HepG2 (cell line): ENCODE measurements around the gene PSMD1. TPM values are rescaled to one million over a fixed set of nuclear protein-coding genes. Genes with fewer than 3 reads are reported as not detected.
A peak's percentile ranks its signal among the peaks of the same experiment; 100 is the strongest.

Source experiments
- CHCHD3 ChIP-seq: sonication (generic); formaldehyde crosslinking; IDR thresholded peaks from 2 replicates; pipeline ENCODE4 v1.8.0; 2022; ENCODE audit warnings: mild to moderate bottlenecking, missing genetic modification reagents, moderate library complexity
- FOXJ3 ChIP-seq: sonication (generic); formaldehyde crosslinking; IDR thresholded peaks from 2 replicates; pipeline ENCODE4 v1.4.0; 2020; ENCODE audit warnings: missing genetic modification reagents, mild to moderate bottlenecking, borderline replicate concordance
- MEIS2 ChIP-seq: sonication (generic); formaldehyde crosslinking; IDR thresholded peaks from 2 replicates; pipeline ENCODE4 v1.9.0; 2021; ENCODE audit warnings: mild to moderate bottlenecking, missing genetic modification reagents
- SMAD1 ChIP-seq: sonication (generic); formaldehyde crosslinking; IDR thresholded peaks from 2 replicates; pipeline ENCODE4 v1.4.0; 2020; ENCODE audit warnings: missing genetic modification reagents, low read depth, mild to moderate bottlenecking, borderline replicate concordance
- TBX2 ChIP-seq: sonication (generic); formaldehyde crosslinking; IDR thresholded peaks from 2 replicates; pipeline ENCODE4 v1.5.0; 2020; ENCODE audit warnings: missing genetic modification reagents, mild to moderate bottlenecking, borderline replicate concordance
- THRA ChIP-seq: sonication (generic); formaldehyde crosslinking; IDR thresholded peaks from 2 replicates; pipeline ENCODE4 v1.4.0; 2020; ENCODE audit warnings: missing genetic modification reagents, borderline replicate concordance
- TIGD3 ChIP-seq: sonication (generic); formaldehyde crosslinking; IDR thresholded peaks from 2 replicates; pipeline ENCODE4 v1.5.1; 2020; ENCODE audit warnings: mild to moderate bottlenecking, missing genetic modification reagents, borderline replicate concordance
- YEATS2 ChIP-seq: sonication (generic); formaldehyde crosslinking; IDR thresholded peaks from 2 replicates; pipeline ENCODE4 v1.4.0; 2020; ENCODE audit warnings: missing genetic modification reagents, borderline replicate concordance
- ZBTB39 ChIP-seq: sonication (generic); formaldehyde crosslinking; IDR thresholded peaks from 2 replicates; pipeline ENCODE4 v1.5.0; 2020; ENCODE audit warnings: missing genetic modification reagents
- ZFP36L2 ChIP-seq: sonication (generic); formaldehyde crosslinking; IDR thresholded peaks from 2 replicates; pipeline ENCODE4 v1.4.0; 2020; ENCODE audit warnings: missing genetic modification reagents
- ZMAT5 ChIP-seq: sonication (generic); formaldehyde crosslinking; IDR thresholded peaks from 2 replicates; pipeline ENCODE4 v1.5.0; 2020; ENCODE audit warnings: mild to moderate bottlenecking, low read depth, missing genetic modification reagents, borderline replicate concordance
- ZNF609 ChIP-seq: sonication (generic); formaldehyde crosslinking; IDR thresholded peaks from 2 replicates; pipeline ENCODE4 v1.4.0; 2020; ENCODE audit warnings: mild to moderate bottlenecking, missing genetic modification reagents, borderline replicate concordance
- ZNF883 ChIP-seq: sonication (generic); formaldehyde crosslinking; IDR thresholded peaks from 2 replicates; pipeline ENCODE4 v1.5.1; 2020; ENCODE audit warnings: mild to moderate bottlenecking, missing genetic modification reagents; ENCODE audit errors: not compliant biosample characterization
- polyA plus RNA-seq, 8 experiments: library from polyadenylated mRNA; depleted of rRNA in 3 of 8; stranded (reverse) in 7 of 8; unstranded in 1 of 8; fragments of >200 nt; fragmentation: Illumina TruSeq in 4 of 8; extraction: Trizol in 4 of 8; gene quantifications; 2 replicates each; pipeline versions ENCODE4 v1.2.1 to v1.2.3, GENCODE V29; 2011 to 2016; ENCODE audit warnings: low read depth in 4 of 8, missing spikeins in 1 of 8, mixed read lengths in 1 of 8; ENCODE audit not compliant: insufficient read depth in 1 of 8
- total RNA-seq, 5 experiments: library from RNA; depleted of rRNA; stranded (reverse); fragments of >200 nt; fragmentation: Illumina TruSeq; extraction: Trizol; gene quantifications; 2 replicates each; pipeline ENCODE4 v1.2.3, GENCODE V29; 2016; ENCODE audit warnings: low read depth in 1 of 5
- TF ChIP-seq, protein P1 (sequence below): sonication (generic); formaldehyde crosslinking; IDR thresholded peaks from 2 replicates; pipeline ENCODE4 v1.4.0; 2020; ENCODE audit warnings: low read depth, mild to moderate bottlenecking, missing genetic modification reagents

The PSMD1 gene
- total and polyA plus RNA-seq, 2 of the 13 experiments (the other 11 are each of a cell fraction or from before 2014, with no cell fraction given): 136 to 191 TPM

- TF ChIP-seq YEATS2 (CRISPR knock-in tag) (peak; percentile 95), ZNF609 (CRISPR knock-in tag) (peak; percentile 37; the same call in 1 of the 2 replicates), ZNF883 (CRISPR knock-in tag) (peak; percentile 87), ZFP36L2 (no peak), SMAD1 (no peak), THRA (CRISPR knock-in tag) (0 out of 2 replicates have a peak, but pooled peaks have one; percentile 15), TIGD3 (CRISPR knock-in tag) (no peak), FOXJ3 (CRISPR knock-in tag) (no peak; the same call in 1 of the 2 replicates), ZBTB39 (CRISPR knock-in tag) (no peak), CHCHD3 (CRISPR knock-in tag) (peak; percentile 70; the same call in 1 of the 2 replicates), ZMAT5 (CRISPR knock-in tag) (no peak), MEIS2 (CRISPR knock-in tag) (peak; percentile 45), TBX2 (CRISPR knock-in tag) (peak; percentile 87; the same call in 1 of the 2 replicates)
- TF ChIP-seq, protein P1, sequence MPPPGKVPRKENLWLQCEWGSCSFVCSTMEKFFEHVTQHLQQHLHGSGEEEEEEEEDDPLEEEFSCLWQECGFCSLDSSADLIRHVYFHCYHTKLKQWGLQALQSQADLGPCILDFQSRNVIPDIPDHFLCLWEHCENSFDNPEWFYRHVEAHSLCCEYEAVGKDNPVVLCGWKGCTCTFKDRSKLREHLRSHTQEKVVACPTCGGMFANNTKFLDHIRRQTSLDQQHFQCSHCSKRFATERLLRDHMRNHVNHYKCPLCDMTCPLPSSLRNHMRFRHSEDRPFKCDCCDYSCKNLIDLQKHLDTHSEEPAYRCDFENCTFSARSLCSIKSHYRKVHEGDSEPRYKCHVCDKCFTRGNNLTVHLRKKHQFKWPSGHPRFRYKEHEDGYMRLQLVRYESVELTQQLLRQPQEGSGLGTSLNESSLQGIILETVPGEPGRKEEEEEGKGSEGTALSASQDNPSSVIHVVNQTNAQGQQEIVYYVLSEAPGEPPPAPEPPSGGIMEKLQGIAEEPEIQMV (CRISPR knock-in tag): 0 out of 2 replicates have a peak, but pooled peaks have one; percentile 42
These were observed at the start of gene PSMD1 (continued) for GRCh38 chr2:231056453-231057416.
